ENCODE data around the gene NPY4R2. TPM values are rescaled to one million over a fixed set of nuclear protein-coding genes. Genes with fewer than 3 reads are reported as not detected.
"Not testable (repeated sequence)": the region's sequence is repeated elsewhere in the genome, so short reads cannot be mapped to it uniquely, and the experiment has no call there.

Gene NPY4R2
- total and polyA plus RNA-seq, 7 experiments from 2014 or later: not detected

DNA sequence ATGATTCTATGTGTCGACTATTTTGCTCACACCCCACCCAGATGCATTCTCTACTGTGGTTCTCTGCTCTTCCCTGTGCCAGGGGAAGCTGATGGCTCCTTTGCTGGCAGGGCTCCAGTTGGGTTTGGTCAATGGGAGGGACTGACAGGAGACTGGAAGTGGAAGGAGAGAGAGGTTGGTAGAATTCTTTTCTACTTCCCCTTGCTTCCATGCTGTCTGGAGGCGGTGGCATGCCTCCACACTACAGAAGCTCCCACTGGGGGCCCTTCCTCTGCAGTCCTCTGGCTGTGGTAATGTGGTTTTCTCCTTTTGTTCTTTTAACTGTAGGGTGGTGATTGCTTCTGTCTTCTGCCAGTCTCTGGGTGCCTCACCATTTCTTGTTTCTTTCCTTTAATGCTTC is 4.4 kb upstream of the NPY4R2 start:
- H3K27ac ChIP-seq (ENCODE audit: low read depth, low read length); H3K4me1 ChIP-seq (ENCODE audit: control insufficient read depth in 2 of 2, insufficient read depth in 2 of 2, low read length in 2 of 2); H3K9me3 ChIP-seq (ENCODE audit: control insufficient read depth in 2 of 3, low read length in 3 of 3); H3K4me3 Mint-ChIP-seq; H3K27me3 Mint-ChIP-seq; POLR2A ChIA-PET; H3K36me3 ChIP-seq (ENCODE audit: control insufficient read depth in 2 of 3, insufficient read depth in 3 of 3, low read length in 3 of 3); H3K9me3 Mint-ChIP-seq; H3K36me3 Mint-ChIP-seq; H3K27ac Mint-ChIP-seq; H3K27me3 ChIP-seq (ENCODE audit: control insufficient read depth in 2 of 2, insufficient read depth in 2 of 2, low read length in 2 of 2); H3K4me3 ChIP-seq (ENCODE audit: low read length); ATAC-seq; CTCF ChIA-PET; DNase-seq; intact Hi-C loops (cut with micrococcal nuclease); H3K4me1 Mint-ChIP-seq: not testable (repeated sequence)

DNA sequence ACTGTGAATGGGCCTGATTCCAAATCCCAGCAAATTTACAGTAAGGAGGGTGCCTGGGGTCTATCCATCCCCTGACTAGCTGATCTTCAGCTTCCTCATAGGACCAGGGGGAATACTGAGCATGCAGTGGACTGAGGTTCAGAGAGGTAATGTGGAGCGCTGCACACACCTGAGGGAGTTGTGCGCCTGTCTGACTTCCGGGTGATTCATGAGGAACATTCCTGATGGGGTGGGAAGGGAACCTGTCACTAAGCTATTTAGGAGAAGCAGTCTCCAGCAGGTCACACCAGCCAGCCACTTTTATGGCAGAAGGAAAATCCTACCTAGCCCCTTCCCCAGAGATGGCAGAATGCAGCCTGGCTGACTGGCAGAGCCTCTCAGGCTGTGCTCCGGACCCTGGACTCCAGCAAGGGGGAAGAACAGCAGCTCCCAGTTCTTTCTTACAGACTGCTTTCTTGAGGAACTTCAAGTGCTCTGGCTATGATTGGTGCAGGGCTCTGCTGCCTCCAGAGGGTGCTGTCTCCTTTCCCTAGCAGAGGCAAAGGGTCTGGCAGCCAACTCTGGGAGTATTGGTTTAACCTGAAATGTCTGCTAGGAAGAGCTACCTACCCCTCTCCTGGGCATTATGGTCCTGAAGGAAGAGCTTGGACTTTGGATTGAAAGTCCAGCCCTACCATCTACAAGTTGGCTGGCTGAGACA is 2.5 kb upstream of the NPY4R2 start:
- H3K9me3 ChIP-seq (ENCODE audit: control insufficient read depth in 2 of 3, low read length in 3 of 3); H3K36me3 Mint-ChIP-seq; H3K27me3 Mint-ChIP-seq; DNase-seq; H3K4me1 Mint-ChIP-seq; POLR2A ChIA-PET; H3K4me3 ChIP-seq (ENCODE audit: low read length); H3K27me3 ChIP-seq (ENCODE audit: control insufficient read depth in 2 of 2, insufficient read depth in 2 of 2, low read length in 2 of 2); H3K4me1 ChIP-seq (ENCODE audit: control insufficient read depth in 2 of 2, insufficient read depth in 2 of 2, low read length in 2 of 2); H3K27ac Mint-ChIP-seq; H3K9me3 Mint-ChIP-seq; intact Hi-C loops (cut with micrococcal nuclease); H3K36me3 ChIP-seq (ENCODE audit: control insufficient read depth in 2 of 3, insufficient read depth in 3 of 3, low read length in 3 of 3); H3K27ac ChIP-seq (ENCODE audit: low read depth, low read length); CTCF ChIA-PET; H3K4me3 Mint-ChIP-seq: not testable (repeated sequence)
- ATAC-seq: peak; percentile 31

DNA sequence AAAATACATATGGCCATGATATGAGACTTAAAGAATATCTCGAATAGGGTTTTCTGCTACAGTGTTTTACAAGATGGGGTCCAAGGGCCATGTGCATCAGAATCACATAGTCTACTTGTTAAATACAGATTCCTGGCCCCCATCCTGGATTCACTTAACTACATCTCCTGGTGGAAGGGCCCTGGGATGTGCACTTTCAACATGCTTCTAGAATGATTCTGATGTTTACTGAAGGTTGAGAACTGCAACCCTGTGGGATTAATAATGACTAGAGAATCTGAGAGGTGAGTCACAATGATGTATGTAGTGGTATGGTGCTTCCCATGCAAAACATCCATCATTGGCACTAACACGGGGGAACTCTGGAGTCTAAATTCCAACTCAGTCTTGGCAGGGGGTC is 2.1 kb downstream of the NPY4R2 start:
- CTCF ChIA-PET: not testable (repeated sequence)

DNA sequence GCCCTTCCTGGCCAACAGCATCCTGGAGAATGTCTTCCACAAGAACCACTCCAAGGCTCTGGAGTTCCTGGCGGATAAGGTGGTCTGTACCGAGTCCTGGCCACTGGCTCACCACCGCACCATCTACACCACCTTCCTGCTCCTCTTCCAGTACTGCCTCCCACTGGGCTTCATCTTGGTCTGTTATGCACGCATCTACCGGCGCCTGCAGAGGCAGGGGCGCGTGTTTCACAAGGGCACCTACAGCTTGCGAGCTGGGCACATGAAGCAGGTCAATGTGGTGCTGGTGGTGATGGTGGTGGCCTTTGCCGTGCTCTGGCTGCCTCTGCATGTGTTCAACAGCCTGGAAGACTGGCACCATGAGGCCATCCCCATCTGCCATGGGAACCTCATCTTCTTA is 4.0 kb downstream of the NPY4R2 start:
- ATAC-seq; H3K4me3 Mint-ChIP-seq; H3K36me3 ChIP-seq (ENCODE audit: control insufficient read depth in 2 of 3, insufficient read depth in 3 of 3, low read length in 3 of 3); H3K4me1 Mint-ChIP-seq; H3K9me3 ChIP-seq (ENCODE audit: control insufficient read depth in 2 of 3, low read length in 3 of 3); DNase-seq; intact Hi-C loops (cut with micrococcal nuclease); POLR2A ChIA-PET; H3K27me3 ChIP-seq (ENCODE audit: control insufficient read depth in 2 of 2, insufficient read depth in 2 of 2, low read length in 2 of 2); H3K4me1 ChIP-seq (ENCODE audit: control insufficient read depth in 2 of 2, insufficient read depth in 2 of 2, low read length in 2 of 2); CTCF ChIA-PET; H3K9me3 Mint-ChIP-seq; H3K4me3 ChIP-seq (ENCODE audit: low read length); H3K36me3 Mint-ChIP-seq; H3K27me3 Mint-ChIP-seq; H3K27ac ChIP-seq (ENCODE audit: low read depth, low read length); H3K27ac Mint-ChIP-seq: not testable (repeated sequence)

More for the DNA sequence above, 2.1 kb downstream of the NPY4R2 start:
- H3K27me3 ChIP-seq (ENCODE audit: control insufficient read depth in 2 of 2, insufficient read depth in 2 of 2, low read length in 2 of 2); ATAC-seq; DNase-seq; H3K4me1 Mint-ChIP-seq; H3K4me3 ChIP-seq (ENCODE audit: low read length); H3K27me3 Mint-ChIP-seq; H3K36me3 ChIP-seq (ENCODE audit: control insufficient read depth in 2 of 3, insufficient read depth in 3 of 3, low read length in 3 of 3); POLR2A ChIA-PET; H3K27ac Mint-ChIP-seq; H3K4me3 Mint-ChIP-seq; H3K4me1 ChIP-seq (ENCODE audit: control insufficient read depth in 2 of 2, insufficient read depth in 2 of 2, low read length in 2 of 2); H3K27ac ChIP-seq (ENCODE audit: low read depth, low read length); intact Hi-C loops (cut with micrococcal nuclease); H3K9me3 ChIP-seq (ENCODE audit: control insufficient read depth in 2 of 3, low read length in 3 of 3); H3K9me3 Mint-ChIP-seq; H3K36me3 Mint-ChIP-seq: not testable (repeated sequence)

DNA sequence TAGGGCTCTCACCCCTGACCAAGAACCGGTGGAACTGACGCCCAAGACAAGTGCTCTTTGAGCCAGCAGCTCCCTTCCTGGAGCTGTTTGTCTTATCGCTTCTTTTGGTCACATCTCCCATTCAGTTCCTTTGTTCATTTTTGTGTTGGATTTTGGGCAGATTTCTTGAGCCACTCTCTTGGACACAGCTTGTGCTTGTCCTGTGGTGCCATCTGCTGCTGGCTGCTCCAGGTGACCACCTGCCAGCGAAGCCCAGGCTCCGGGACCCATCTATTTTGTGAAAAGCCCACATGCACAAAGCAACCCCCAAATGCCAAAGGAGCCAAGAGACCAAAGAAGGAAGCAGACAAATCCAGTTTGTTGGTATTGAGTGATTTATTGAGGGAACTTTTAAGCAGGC is 6.2 kb downstream of the NPY4R2 start:
- H3K9me3 Mint-ChIP-seq; intact Hi-C loops (cut with micrococcal nuclease); ATAC-seq; H3K27me3 ChIP-seq (ENCODE audit: control insufficient read depth in 2 of 2, insufficient read depth in 2 of 2, low read length in 2 of 2); POLR2A ChIA-PET; H3K36me3 ChIP-seq (ENCODE audit: control insufficient read depth in 2 of 3, insufficient read depth in 3 of 3, low read length in 3 of 3); DNase-seq; H3K27ac Mint-ChIP-seq; H3K27ac ChIP-seq (ENCODE audit: low read depth, low read length); H3K9me3 ChIP-seq (ENCODE audit: control insufficient read depth in 2 of 3, low read length in 3 of 3); H3K36me3 Mint-ChIP-seq; H3K4me3 ChIP-seq (ENCODE audit: low read length); H3K4me1 ChIP-seq (ENCODE audit: control insufficient read depth in 2 of 2, insufficient read depth in 2 of 2, low read length in 2 of 2); CTCF ChIA-PET; H3K27me3 Mint-ChIP-seq; H3K4me1 Mint-ChIP-seq; H3K4me3 Mint-ChIP-seq: not testable (repeated sequence)

DNA sequence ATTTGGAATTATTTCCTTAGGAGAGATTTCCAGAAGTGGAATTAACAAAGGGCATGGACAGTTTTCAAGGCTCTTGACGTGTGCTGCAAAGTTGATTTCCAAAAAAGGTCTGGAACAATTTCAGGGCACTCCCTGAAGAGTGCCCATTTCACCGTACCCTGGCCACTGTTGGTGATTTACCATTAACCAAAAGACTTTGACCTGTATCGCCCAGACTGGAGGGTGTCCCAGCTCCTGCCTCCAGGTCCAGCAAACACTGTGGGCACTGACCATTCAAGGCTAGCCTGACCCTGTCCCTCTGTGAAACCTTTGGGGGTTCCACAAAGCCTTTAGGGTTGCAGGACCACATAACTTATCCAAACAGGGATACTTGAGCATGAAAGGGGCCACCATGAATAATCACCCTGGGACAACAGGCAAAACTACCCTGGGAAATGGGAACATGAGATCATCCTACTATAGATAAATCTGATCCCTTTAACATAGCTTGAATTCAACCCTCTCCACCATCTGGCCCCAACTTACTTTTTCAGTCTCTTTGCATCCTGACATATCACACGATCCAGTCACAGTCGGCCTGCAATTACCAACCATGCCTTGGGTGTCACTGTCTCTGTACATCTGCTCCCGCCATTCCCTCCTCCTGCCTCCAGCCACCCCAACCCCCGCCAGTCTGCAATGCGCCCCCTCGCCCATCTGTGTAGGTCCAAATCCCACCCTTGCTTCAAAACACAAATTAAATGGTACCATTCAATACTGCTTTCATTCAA is 8.9 kb downstream of the NPY4R2 start:
- H3K4me1 Mint-ChIP-seq; H3K27ac Mint-ChIP-seq; H3K4me3 ChIP-seq (ENCODE audit: low read length); H3K27me3 ChIP-seq (ENCODE audit: control insufficient read depth in 2 of 2, insufficient read depth in 2 of 2, low read length in 2 of 2); H3K36me3 Mint-ChIP-seq; H3K27ac ChIP-seq (ENCODE audit: low read depth, low read length); ATAC-seq; H3K9me3 Mint-ChIP-seq; POLR2A ChIA-PET; H3K9me3 ChIP-seq (ENCODE audit: control insufficient read depth in 2 of 3, low read length in 3 of 3); H3K27me3 Mint-ChIP-seq; H3K4me1 ChIP-seq (ENCODE audit: control insufficient read depth in 2 of 2, insufficient read depth in 2 of 2, low read length in 2 of 2); H3K4me3 Mint-ChIP-seq; intact Hi-C loops (cut with micrococcal nuclease); H3K36me3 ChIP-seq (ENCODE audit: control insufficient read depth in 2 of 3, insufficient read depth in 3 of 3, low read length in 3 of 3); DNase-seq; CTCF ChIA-PET: not testable (repeated sequence)

DNA sequence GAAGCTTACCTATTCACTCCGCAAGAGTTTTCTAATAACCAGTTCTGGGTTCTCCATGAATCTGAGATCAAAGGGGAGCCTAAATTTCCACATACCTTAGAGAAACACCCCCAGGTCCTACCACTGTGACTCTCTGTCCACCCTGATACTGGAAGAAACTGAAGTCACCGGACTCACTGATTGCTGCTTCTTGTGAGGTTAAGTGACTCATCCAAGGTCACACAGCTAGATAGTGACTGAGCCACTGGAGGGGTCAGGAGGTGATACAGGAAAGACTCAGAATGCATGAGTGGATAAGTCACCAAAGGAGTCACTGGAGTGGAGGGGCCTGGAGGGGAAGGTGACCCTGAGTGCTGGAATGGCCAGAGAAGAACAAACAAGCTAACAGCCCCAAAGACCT is 9.8 kb downstream of the NPY4R2 start:
- ATAC-seq; intact Hi-C loops (cut with micrococcal nuclease): not testable (repeated sequence)

More for the DNA sequence above, 9.8 kb downstream of the NPY4R2 start:
- DNase-seq; POLR2A ChIA-PET; CTCF ChIA-PET; H3K4me3 ChIP-seq (ENCODE audit: low read length); H3K27me3 Mint-ChIP-seq; H3K4me1 ChIP-seq (ENCODE audit: control insufficient read depth in 2 of 2, insufficient read depth in 2 of 2, low read length in 2 of 2); H3K36me3 ChIP-seq (ENCODE audit: control insufficient read depth in 2 of 3, insufficient read depth in 3 of 3, low read length in 3 of 3); H3K27ac Mint-ChIP-seq; H3K27me3 ChIP-seq (ENCODE audit: control insufficient read depth in 2 of 2, insufficient read depth in 2 of 2, low read length in 2 of 2); H3K9me3 Mint-ChIP-seq; H3K9me3 ChIP-seq (ENCODE audit: control insufficient read depth in 2 of 3, low read length in 3 of 3); H3K27ac ChIP-seq (ENCODE audit: low read depth, low read length); H3K4me3 Mint-ChIP-seq; H3K36me3 Mint-ChIP-seq; H3K4me1 Mint-ChIP-seq: not testable (repeated sequence)

All from naive thymus-derived CD4-positive, alpha-beta T cell (primary cell).